SK-N-SH treated with all-trans-retinoic acid at 6 μM for 48 hours (cell line): Measurements from ENCODE around the gene MAP1B.

Experiments used
- ATAC-seq: fragments of 200-7000 bp; cut with Tn5 transposase; 3 replicates; pipeline ENCODE4 v1.9.1; 2020; ENCODE audit warnings: mild to moderate bottlenecking, moderate library complexity
- ARNTL ChIP-seq: fragments of 450-650 bp; formaldehyde crosslinking; IDR thresholded peaks from 2 replicates; pipeline ENCODE4 v1.5.0; 2020; ENCODE audit warnings: low read depth, mild to moderate bottlenecking, moderate library complexity, borderline replicate concordance
- BACH2 ChIP-seq: fragments of 250-450 bp; sonication (Bioruptor Pico); IDR thresholded peaks from 2 replicates; pipeline ENCODE4 v1.9.0; 2021; ENCODE audit warnings: mild to moderate bottlenecking, borderline replicate concordance
- CSDC2 ChIP-seq: fragments of 250-450 bp; sonication (Bioruptor Pico); IDR thresholded peaks from 2 replicates; pipeline ENCODE4 v1.5.0; 2020; ENCODE audit warnings: mild to moderate bottlenecking, moderate library complexity
- ESRRG ChIP-seq: fragments of 250-450 bp; sonication (Bioruptor Pico); IDR thresholded peaks from 2 replicates; pipeline ENCODE4 v1.6.1; 2021; ENCODE audit warnings: mild to moderate bottlenecking
- ISL1 ChIP-seq: fragments of 250-450 bp; sonication (Bioruptor Pico); IDR thresholded peaks from 2 replicates; pipeline ENCODE4 v2.1.2; 2022; ENCODE audit warnings: mild to moderate bottlenecking, moderate library complexity
- OSR1 ChIP-seq: fragments of 250-450 bp; sonication (Bioruptor Pico); IDR thresholded peaks from 2 replicates; pipeline ENCODE4 v1.8.0; 2022; ENCODE audit warnings: moderate library complexity, mild to moderate bottlenecking, inconsistent platforms
- RARB ChIP-seq: fragments of 250-450 bp; sonication (Bioruptor Pico); IDR thresholded peaks from 2 replicates; pipeline ENCODE4 v1.8.0; 2021; ENCODE audit warnings: mild to moderate bottlenecking, moderate library complexity
- SNAI2 ChIP-seq: fragments of 250-450 bp; sonication (Bioruptor Pico); IDR thresholded peaks from 2 replicates; pipeline ENCODE4 v1.5.0; 2020; ENCODE audit warnings: mild to moderate bottlenecking, moderate library complexity
- TSHZ2 ChIP-seq: fragments of 250-450 bp; sonication (Bioruptor Pico); IDR thresholded peaks from 2 replicates; pipeline ENCODE4 v1.5.0; 2020; ENCODE audit warnings: mild to moderate bottlenecking, moderate library complexity
- ZC3H10 ChIP-seq: fragments of 250-450 bp; sonication (Bioruptor Pico); IDR thresholded peaks from 2 replicates; pipeline ENCODE4 v1.5.1; 2021; ENCODE audit warnings: mild to moderate bottlenecking, moderate library complexity
- ZFP3 ChIP-seq: fragments of 250-450 bp; sonication (Bioruptor Pico); IDR thresholded peaks from 2 replicates; pipeline ENCODE4 v1.5.0; 2020; ENCODE audit warnings: mild to moderate bottlenecking, moderate library complexity
- ZFP30 ChIP-seq: fragments of 450-650 bp; formaldehyde crosslinking; IDR thresholded peaks from 2 replicates; pipeline ENCODE4 v1.5.0; 2022; ENCODE audit warnings: mild to moderate bottlenecking, moderate library complexity
- ZNF70 ChIP-seq: fragments of 450-650 bp; formaldehyde crosslinking; IDR thresholded peaks from 2 replicates; pipeline ENCODE4 v1.5.0; 2020; ENCODE audit warnings: mild to moderate bottlenecking, moderate library complexity
- ZNF8 ChIP-seq: fragments of 450-650 bp; formaldehyde crosslinking; IDR thresholded peaks from 2 replicates; pipeline ENCODE4 v1.5.0; 2020; ENCODE audit warnings: mild to moderate bottlenecking, moderate library complexity
- TF ChIP-seq, protein P1 (sequence below): fragments of 250-450 bp; sonication (Bioruptor Pico); IDR thresholded peaks from 2 replicates; pipeline ENCODE4 v1.8.0; 2021; ENCODE audit warnings: low read depth, mild to moderate bottlenecking, moderate library complexity, borderline replicate concordance
- TF ChIP-seq, protein P2 (sequence below): fragments of 250-450 bp; sonication (Bioruptor Pico); IDR thresholded peaks from 2 replicates; pipeline ENCODE4 v1.8.0; 2020; ENCODE audit warnings: mild to moderate bottlenecking, moderate library complexity, borderline replicate concordance
- TF ChIP-seq, protein P3 (sequence below): fragments of 250-450 bp; sonication (Bioruptor Pico); IDR thresholded peaks from 2 replicates; pipeline ENCODE4 v1.5.1; 2020; ENCODE audit warnings: low read depth, mild to moderate bottlenecking, moderate library complexity

Gene MAP1B

DNA sequence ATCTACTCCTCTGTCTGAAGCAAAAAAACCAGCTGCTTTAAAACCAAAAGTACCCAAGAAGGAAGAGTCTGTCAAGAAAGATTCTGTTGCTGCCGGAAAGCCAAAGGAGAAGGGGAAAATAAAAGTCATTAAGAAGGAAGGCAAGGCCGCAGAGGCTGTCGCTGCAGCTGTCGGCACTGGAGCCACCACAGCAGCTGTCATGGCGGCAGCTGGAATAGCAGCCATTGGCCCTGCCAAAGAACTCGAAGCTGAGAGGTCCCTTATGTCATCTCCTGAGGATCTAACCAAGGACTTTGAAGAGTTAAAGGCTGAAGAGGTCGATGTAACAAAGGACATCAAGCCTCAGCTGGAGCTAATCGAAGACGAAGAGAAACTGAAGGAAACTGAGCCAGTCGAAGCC is 88.3 kb downstream of the MAP1B start:
- ATAC-seq = no peak
- no peak for TF ChIP-seq ZNF8 (CRISPR knock-in tag)
- no peak for TF ChIP-seq ESRRG (CRISPR knock-in tag)
- TF ChIP-seq CSDC2 = no peak
- TF ChIP-seq, protein P1, sequence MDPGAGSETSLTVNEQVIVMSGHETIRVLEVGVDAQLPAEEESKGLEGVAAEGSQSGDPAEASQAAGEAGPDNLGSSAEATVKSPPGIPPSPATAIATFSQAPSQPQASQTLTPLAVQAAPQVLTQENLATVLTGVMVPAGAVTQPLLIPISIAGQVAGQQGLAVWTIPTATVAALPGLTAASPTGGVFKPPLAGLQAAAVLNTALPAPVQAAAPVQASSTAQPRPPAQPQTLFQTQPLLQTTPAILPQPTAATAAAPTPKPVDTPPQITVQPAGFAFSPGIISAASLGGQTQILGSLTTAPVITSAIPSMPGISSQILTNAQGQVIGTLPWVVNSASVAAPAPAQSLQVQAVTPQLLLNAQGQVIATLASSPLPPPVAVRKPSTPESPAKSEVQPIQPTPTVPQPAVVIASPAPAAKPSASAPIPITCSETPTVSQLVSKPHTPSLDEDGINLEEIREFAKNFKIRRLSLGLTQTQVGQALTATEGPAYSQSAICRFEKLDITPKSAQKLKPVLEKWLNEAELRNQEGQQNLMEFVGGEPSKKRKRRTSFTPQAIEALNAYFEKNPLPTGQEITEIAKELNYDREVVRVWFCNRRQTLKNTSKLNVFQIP = no peak
- TF ChIP-seq, protein P2, sequence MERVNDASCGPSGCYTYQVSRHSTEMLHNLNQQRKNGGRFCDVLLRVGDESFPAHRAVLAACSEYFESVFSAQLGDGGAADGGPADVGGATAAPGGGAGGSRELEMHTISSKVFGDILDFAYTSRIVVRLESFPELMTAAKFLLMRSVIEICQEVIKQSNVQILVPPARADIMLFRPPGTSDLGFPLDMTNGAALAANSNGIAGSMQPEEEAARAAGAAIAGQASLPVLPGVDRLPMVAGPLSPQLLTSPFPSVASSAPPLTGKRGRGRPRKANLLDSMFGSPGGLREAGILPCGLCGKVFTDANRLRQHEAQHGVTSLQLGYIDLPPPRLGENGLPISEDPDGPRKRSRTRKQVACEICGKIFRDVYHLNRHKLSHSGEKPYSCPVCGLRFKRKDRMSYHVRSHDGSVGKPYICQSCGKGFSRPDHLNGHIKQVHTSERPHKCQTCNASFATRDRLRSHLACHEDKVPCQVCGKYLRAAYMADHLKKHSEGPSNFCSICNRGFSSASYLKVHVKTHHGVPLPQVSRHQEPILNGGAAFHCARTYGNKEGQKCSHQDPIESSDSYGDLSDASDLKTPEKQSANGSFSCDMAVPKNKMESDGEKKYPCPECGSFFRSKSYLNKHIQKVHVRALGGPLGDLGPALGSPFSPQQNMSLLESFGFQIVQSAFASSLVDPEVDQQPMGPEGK (CRISPR knock-in tag) = no peak
- TF ChIP-seq ZFP3 (CRISPR knock-in tag) = no peak
- TF ChIP-seq ZNF70 (CRISPR knock-in tag) = no peak
- no peak for TF ChIP-seq ARNTL (CRISPR knock-in tag)
- TF ChIP-seq RARB (CRISPR knock-in tag) = no peak
- no peak for TF ChIP-seq BACH2
- TF ChIP-seq, protein P3, sequence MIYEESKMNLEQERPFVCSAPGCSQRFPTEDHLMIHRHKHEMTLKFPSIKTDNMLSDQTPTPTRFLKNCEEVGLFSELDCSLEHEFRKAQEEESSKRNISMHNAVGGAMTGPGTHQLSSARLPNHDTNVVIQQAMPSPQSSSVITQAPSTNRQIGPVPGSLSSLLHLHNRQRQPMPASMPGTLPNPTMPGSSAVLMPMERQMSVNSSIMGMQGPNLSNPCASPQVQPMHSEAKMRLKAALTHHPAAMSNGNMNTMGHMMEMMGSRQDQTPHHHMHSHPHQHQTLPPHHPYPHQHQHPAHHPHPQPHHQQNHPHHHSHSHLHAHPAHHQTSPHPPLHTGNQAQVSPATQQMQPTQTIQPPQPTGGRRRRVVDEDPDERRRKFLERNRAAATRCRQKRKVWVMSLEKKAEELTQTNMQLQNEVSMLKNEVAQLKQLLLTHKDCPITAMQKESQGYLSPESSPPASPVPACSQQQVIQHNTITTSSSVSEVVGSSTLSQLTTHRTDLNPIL = no peak

DNA sequence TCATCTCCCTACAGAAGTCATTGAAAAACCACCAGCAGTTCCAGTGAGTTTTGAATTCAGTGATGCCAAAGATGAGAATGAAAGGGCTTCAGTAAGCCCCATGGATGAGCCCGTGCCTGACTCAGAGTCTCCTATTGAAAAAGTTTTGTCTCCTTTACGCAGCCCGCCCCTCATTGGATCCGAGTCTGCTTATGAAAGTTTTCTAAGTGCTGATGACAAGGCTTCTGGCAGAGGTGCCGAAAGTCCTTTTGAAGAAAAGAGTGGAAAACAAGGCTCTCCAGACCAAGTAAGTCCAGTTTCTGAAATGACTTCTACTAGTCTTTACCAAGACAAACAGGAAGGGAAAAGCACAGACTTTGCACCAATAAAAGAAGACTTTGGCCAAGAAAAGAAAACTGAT is 90.1 kb downstream of the MAP1B start:
- no peak for ATAC-seq

More for the DNA sequence above, 90.1 kb downstream of the MAP1B start:
- TF ChIP-seq SNAI2 = no peak
- TF ChIP-seq ZC3H10 (CRISPR knock-in tag) = no peak
- TF ChIP-seq, protein P3 = no peak
- no peak for TF ChIP-seq ISL1 (CRISPR knock-in tag)
- no peak for TF ChIP-seq BACH2
- TF ChIP-seq RARB (CRISPR knock-in tag) = no peak
- no peak for TF ChIP-seq ZNF70 (CRISPR knock-in tag)
- TF ChIP-seq ESRRG (CRISPR knock-in tag) = no peak
- no peak for TF ChIP-seq ZFP30 (CRISPR knock-in tag)
- no peak for TF ChIP-seq OSR1 (CRISPR knock-in tag)
- TF ChIP-seq, protein P1 = no peak
- TF ChIP-seq, protein P2 (CRISPR knock-in tag) = no peak
- TF ChIP-seq TSHZ2 (CRISPR knock-in tag) = no peak
- no peak for TF ChIP-seq ARNTL (CRISPR knock-in tag)
- TF ChIP-seq, all 23 proteins: peak for 0
